CD14-positive monocyte (primary cell): Measurements from ENCODE around the gene PUDP. TPM values are rescaled to one million over a fixed set of nuclear protein-coding genes. Genes with fewer than 3 reads are reported as not detected.
"Not testable (repeated sequence)": the region's sequence is repeated elsewhere in the genome, so short reads cannot be mapped to it uniquely, and the experiment has no call there.

ENCODE experiments used
- DNase-seq, 3 donors: peaks; one replicate each; pipeline ENCODE4 v3.0.0-alpha.2; 2011 to 2022
- H2AFZ ChIP-seq: 2 replicates; pipeline ENCODE4 v1.6.0; 2012; ENCODE audit warnings: mild to moderate bottlenecking, low read depth, low read length, inconsistent platforms; ENCODE audit not compliant: insufficient read depth, poor library complexity, severe bottlenecking
- H3K27ac ChIP-seq, 2 donors: 1 replicate in 1 of 2; 2 replicates in 1 of 2; pipeline ENCODE4 v1.5.1; 2012 to 2013; ENCODE audit warnings: low read length in 2 of 2, control low read depth in 1 of 2, inconsistent platforms in 1 of 2, low read depth in 1 of 2, mild to moderate bottlenecking in 1 of 2
- H3K27me3 ChIP-seq, 2 donors: one replicate each; pipeline versions ENCODE4 v1.6.0 to v1.6.1; 2011 to 2013; ENCODE audit warnings: low read length in 2 of 2; ENCODE audit not compliant: control insufficient read depth in 2 of 2, insufficient read depth in 2 of 2
- H3K36me3 ChIP-seq, 2 donors: replicated peaks in 1 of 2; 1 replicate in 1 of 2; 2 replicates in 1 of 2; pipeline versions ENCODE4 v1.5.1 to v1.6.1; 2012 to 2013; ENCODE audit warnings: low read length in 2 of 2, control low read depth in 1 of 2, inconsistent platforms in 1 of 2, mild to moderate bottlenecking in 1 of 2; ENCODE audit not compliant: insufficient read depth in 2 of 2, control insufficient read depth in 1 of 2
- H3K4me1 ChIP-seq, 2 donors: 1 replicate in 1 of 2; 2 replicates in 1 of 2; pipeline versions ENCODE4 v1.5.1 to v1.6.1; 2012 to 2013; ENCODE audit warnings: low read length in 2 of 2, control low read depth in 1 of 2, inconsistent platforms in 1 of 2, mild to moderate bottlenecking in 1 of 2, moderate library complexity in 1 of 2; ENCODE audit not compliant: insufficient read depth in 2 of 2, control insufficient read depth in 1 of 2
- H3K4me2 ChIP-seq: replicated peaks from 2 replicates; pipeline ENCODE3; 2012; ENCODE audit warnings: low read length, moderate library complexity, mild to moderate bottlenecking; ENCODE audit not compliant: poor library complexity, severe bottlenecking; ENCODE audit errors: extremely low read depth
- H3K4me3 ChIP-seq, 3 experiments: fragments of 200-600 bp in 1 of 3; sonication (generic) in 1 of 3; replicated peaks in 1 of 3; 1 replicate in 2 of 3; 2 replicates in 1 of 3; pipeline ENCODE4 v1.5.1; 2011 to 2013; ENCODE audit warnings: low read length in 3 of 3, mild to moderate bottlenecking in 3 of 3, control low read depth in 2 of 3, low read depth in 2 of 3, inconsistent platforms in 1 of 3, moderate library complexity in 1 of 3
- H3K79me2 ChIP-seq: 2 replicates; pipeline ENCODE4 v1.6.0; 2012; ENCODE audit warnings: mild to moderate bottlenecking, control low read depth, inconsistent platforms, low read length, moderate library complexity; ENCODE audit not compliant: insufficient read depth
- H3K9ac ChIP-seq: 2 replicates; pipeline ENCODE4 v1.6.0; 2017; ENCODE audit warnings: low read length, mild to moderate bottlenecking; ENCODE audit not compliant: insufficient read depth, poor library complexity, severe bottlenecking
- H3K9me3 ChIP-seq, 2 donors: replicated peaks in 1 of 2; 1 replicate in 1 of 2; 2 replicates in 1 of 2; pipeline versions ENCODE4 v1.5.1 to v1.6.1; 2012 to 2013; ENCODE audit warnings: low read length in 2 of 2, control low read depth in 1 of 2; ENCODE audit not compliant: control insufficient read depth in 1 of 2, insufficient read depth in 1 of 2
- H4K20me1 ChIP-seq: 2 replicates; pipeline ENCODE4 v1.6.0; 2012; ENCODE audit warnings: mild to moderate bottlenecking, low read length, control low read depth, moderate library complexity; ENCODE audit not compliant: insufficient read depth
- H3K27ac Mint-ChIP-seq, 7 donors: one replicate each; pipeline ENCODE4 v1.8.0; 2020; ENCODE audit warnings: mild to moderate bottlenecking in 7 of 7, mixed read lengths in 7 of 7, moderate library complexity in 6 of 7, inconsistent platforms in 2 of 7
- H3K27me3 Mint-ChIP-seq, 3 donors: one replicate each; pipeline ENCODE4 v1.8.0; 2021 to 2022; ENCODE audit warnings: low read depth in 3 of 3, mild to moderate bottlenecking in 3 of 3, mixed read lengths in 3 of 3, moderate library complexity in 3 of 3, inconsistent platforms in 1 of 3
- H3K36me3 Mint-ChIP-seq, 2 donors: one replicate each; pipeline ENCODE4 v1.8.0; 2020; ENCODE audit warnings: mixed read lengths in 2 of 2, inconsistent platforms in 1 of 2, mild to moderate bottlenecking in 1 of 2
- H3K4me1 Mint-ChIP-seq: one replicate; pipeline ENCODE4 v1.8.0; 2020; ENCODE audit warnings: mild to moderate bottlenecking, mixed read lengths
- H3K4me3 Mint-ChIP-seq, 2 donors: one replicate each; pipeline ENCODE4 v1.8.0; 2020; ENCODE audit warnings: mild to moderate bottlenecking in 2 of 2, mixed read lengths in 2 of 2, moderate library complexity in 1 of 2
- H3K9me3 Mint-ChIP-seq, 7 donors: one replicate each; pipeline ENCODE4 v1.8.0; 2020 to 2022; ENCODE audit warnings: mixed read lengths in 7 of 7, mild to moderate bottlenecking in 6 of 7, moderate library complexity in 6 of 7, inconsistent platforms in 2 of 7
- WGBS: methylation state at CpG from one replicate; pipeline ENCODE4 v1.1.5; 2013; ENCODE audit warnings: missing lambda C conversion rate; ENCODE audit not compliant: insufficient coverage; 5-methylcytosine and 5-hydroxymethylcytosine counted together
- intact Hi-C, 2 donors: fragments of 100-400 bp; cut with micrococcal nuclease; formaldehyde crosslinking; loops; one replicate each; pipeline versions ENCODE4 v1.15.0 to v1.15.1; 2023
- polyA plus RNA-seq, 3 donors: library from polyadenylated mRNA; depleted of rRNA in 1 of 3; unstranded in 2 of 3; stranded (reverse) in 1 of 3; fragments of 300-500 nt in 2 of 3; fragments of >200 nt in 1 of 3; fragmentation: Illumina TruSeq in 2 of 3; gene quantifications; 1 replicate in 2 of 3; 2 replicates in 1 of 3; pipeline ENCODE4 v1.2.3, GENCODE V29; 2012 to 2021
- small RNA-seq: library from RNA; depleted of rRNA; stranded (forward); fragments of <200 nt; gene quantifications from one replicate; pipeline ENCODE3, GENCODE V24; 2012; ENCODE audit warnings: low read depth; ENCODE audit not compliant: insufficient read length

The PUDP gene
- polyA plus RNA-seq, 3 donors = 21.4 to 49.5 (median 45.4) TPM

GRCh38 chrX:7010897-7011296, 137.1 kb downstream of the PUDP start:
- intact Hi-C loops, H3K9me3 ChIP-seq, H3K27me3 Mint-ChIP-seq, H3K9ac ChIP-seq, H2AFZ ChIP-seq, H4K20me1 ChIP-seq, H3K4me3 Mint-ChIP-seq, H3K4me1 Mint-ChIP-seq, H3K27ac Mint-ChIP-seq, H3K27ac ChIP-seq, H3K36me3 Mint-ChIP-seq, DNase-seq, H3K36me3 ChIP-seq, H3K4me2 ChIP-seq, H3K4me3 ChIP-seq, H3K79me2 ChIP-seq, H3K27me3 ChIP-seq, H3K4me1 ChIP-seq: not testable (repeated sequence)
- WGBS = no CpG with 5 or more reads among the region's 4 CpGs
- peaks cover 0 to 18% (median 3%) of the 10 kb centered on the region in 7 donors for H3K9me3 Mint-ChIP-seq

GRCh38 chrX:7007328-7007727, 140.6 kb downstream of the PUDP start:
- H3K79me2 ChIP-seq, H4K20me1 ChIP-seq, H3K4me1 ChIP-seq, H3K36me3 ChIP-seq, H3K9me3 ChIP-seq, H3K27ac Mint-ChIP-seq, DNase-seq, H3K4me3 ChIP-seq, intact Hi-C loops, H3K9ac ChIP-seq, H3K27me3 Mint-ChIP-seq, H3K36me3 Mint-ChIP-seq, H3K4me1 Mint-ChIP-seq, H3K4me2 ChIP-seq, H3K27me3 ChIP-seq, H2AFZ ChIP-seq, H3K27ac ChIP-seq, H3K4me3 Mint-ChIP-seq: not testable (repeated sequence)
- peaks cover 0 to 17% (median 3%) of the 10 kb centered on the region in 7 donors for H3K9me3 Mint-ChIP-seq

Small RNAs within 50 kb of the gene (small RNA-seq; reads per million reads assigned to genes)
- gene MIR4767 = not detected

Other genes with a start within 250 kb of the PUDP start
- 1 to 10 TPM; 3.1 to 7.8 (median 6.3) TPM for gene STS, start 441 bp downstream of the PUDP start, polyA plus RNA-seq